H9 (cell line): Measurements from ENCODE around the gene C3orf20. TPM values are rescaled to one million over a fixed set of nuclear protein-coding genes. Genes with fewer than 3 reads are reported as not detected.

Experiments
- DNase-seq: peaks from one replicate; pipeline ENCODE4 v3.0.0-alpha.2; 2017
- H2AFZ ChIP-seq: one replicate; pipeline ENCODE4 v1.6.1; 2013; ENCODE audit warnings: mild to moderate bottlenecking, low read length, control low read depth, moderate library complexity
- H2AK5ac ChIP-seq: 2 replicates; pipeline ENCODE4 v1.6.1; 2013; ENCODE audit warnings: low read length, control low read depth, mixed read lengths; ENCODE audit not compliant: insufficient read length
- H2BK120ac ChIP-seq: one replicate; pipeline ENCODE4 v1.6.1; 2013; ENCODE audit warnings: low read depth, mild to moderate bottlenecking, low read length, control low read depth, inconsistent platforms; ENCODE audit not compliant: poor library complexity, severe bottlenecking
- H2BK12ac ChIP-seq: 2 replicates; pipeline ENCODE4 v1.6.1; 2013; ENCODE audit warnings: low read length, control low read depth, mixed read lengths, low read depth; ENCODE audit not compliant: insufficient read length
- H2BK15ac ChIP-seq: 2 replicates; pipeline ENCODE4 v1.6.1; 2013; ENCODE audit warnings: low read depth, low read length, control low read depth
- H2BK20ac ChIP-seq: one replicate; pipeline ENCODE4 v1.6.1; 2013; ENCODE audit warnings: low read depth, mild to moderate bottlenecking, low read length, control low read depth, inconsistent platforms; ENCODE audit not compliant: poor library complexity, severe bottlenecking
- H2BK5ac ChIP-seq: 2 replicates; pipeline ENCODE4 v1.6.1; 2013; ENCODE audit warnings: low read length, control low read depth, mixed read lengths; ENCODE audit not compliant: insufficient read length
- H3K14ac ChIP-seq: 2 replicates; pipeline ENCODE4 v1.6.1; 2013; ENCODE audit warnings: low read length, control low read depth; ENCODE audit not compliant: insufficient read depth
- H3K18ac ChIP-seq: 2 replicates; pipeline ENCODE4 v1.6.1; 2013; ENCODE audit warnings: low read depth, mild to moderate bottlenecking, mixed read lengths, low read length, control low read depth; ENCODE audit not compliant: insufficient read length
- H3K23ac ChIP-seq: 2 replicates; pipeline ENCODE4 v1.6.1; 2013; ENCODE audit warnings: low read length, control low read depth, mixed read lengths, low read depth; ENCODE audit not compliant: insufficient read length
- H3K23me2 ChIP-seq: 2 replicates; pipeline ENCODE4 v1.6.1; 2013; ENCODE audit warnings: low read depth, mild to moderate bottlenecking, mixed read lengths, low read length, control low read depth; ENCODE audit not compliant: insufficient read length, poor library complexity, severe bottlenecking
- H3K27ac ChIP-seq: 2 replicates; pipeline ENCODE4 v1.5.1; 2013; ENCODE audit warnings: low read length, control low read depth, mixed read lengths, low read depth; ENCODE audit not compliant: insufficient read length
- H3K27me3 ChIP-seq: 2 replicates; pipeline ENCODE4 v1.6.1; 2013; ENCODE audit warnings: low read length, control low read depth, inconsistent platforms; ENCODE audit not compliant: insufficient read depth
- H3K4ac ChIP-seq: 2 replicates; pipeline ENCODE4 v1.6.1; 2013; ENCODE audit warnings: low read depth, mild to moderate bottlenecking, control low read depth, inconsistent platforms, low read length, moderate library complexity
- H3K4me1 ChIP-seq: 2 replicates; pipeline ENCODE4 v1.6.1; 2013; ENCODE audit warnings: low read length, control low read depth, inconsistent platforms; ENCODE audit not compliant: insufficient read depth
- H3K4me2 ChIP-seq: 2 replicates; pipeline ENCODE4 v1.6.1; 2013; ENCODE audit warnings: low read length, control low read depth, mixed read lengths; ENCODE audit not compliant: insufficient read length, insufficient read depth
- H3K56ac ChIP-seq: 2 replicates; pipeline ENCODE4 v1.6.1; 2013; ENCODE audit warnings: low read depth, mild to moderate bottlenecking, mixed read lengths, low read length, control low read depth; ENCODE audit not compliant: insufficient read length
- H3K79me1 ChIP-seq: 2 replicates; pipeline ENCODE4 v1.6.1; 2013; ENCODE audit warnings: low read depth, mild to moderate bottlenecking, moderate library complexity, low read length, control low read depth, inconsistent platforms; ENCODE audit not compliant: insufficient read depth, poor library complexity, severe bottlenecking
- H3K79me2 ChIP-seq: 2 replicates; pipeline ENCODE4 v1.6.1; 2013; ENCODE audit warnings: low read length, control low read depth, inconsistent platforms; ENCODE audit not compliant: insufficient read depth
- H3K9ac ChIP-seq: 2 replicates; pipeline ENCODE4 v1.6.1; 2013; ENCODE audit warnings: low read length, control low read depth, mixed read lengths; ENCODE audit not compliant: insufficient read length; ENCODE audit errors: extremely low read depth
- H3K9me3 ChIP-seq: one replicate; pipeline ENCODE4 v1.6.1; 2013; ENCODE audit warnings: low read depth, low read length, inconsistent platforms; ENCODE audit not compliant: control insufficient read depth
- H3T11ph ChIP-seq: one replicate; pipeline ENCODE4 v1.6.1; 2013; ENCODE audit warnings: mild to moderate bottlenecking, low read length, control low read depth, inconsistent platforms
- H4K20me1 ChIP-seq: one replicate; pipeline ENCODE4 v1.6.1; 2013; ENCODE audit not compliant: control insufficient read depth, insufficient read length, insufficient read depth
- H4K5ac ChIP-seq: 2 replicates; pipeline ENCODE4 v1.6.1; 2013; ENCODE audit warnings: low read depth, mild to moderate bottlenecking, mixed read lengths, low read length, control low read depth; ENCODE audit not compliant: insufficient read length
- H4K8ac ChIP-seq: replicated peaks from 2 replicates; pipeline ENCODE4 v1.6.1; 2013; ENCODE audit warnings: low read length, control low read depth, mixed read lengths, low read depth; ENCODE audit not compliant: insufficient read length
- H4K91ac ChIP-seq: 2 replicates; pipeline ENCODE4 v1.6.1; 2013; ENCODE audit warnings: low read depth, mild to moderate bottlenecking, moderate library complexity, mixed read lengths, low read length, control low read depth; ENCODE audit not compliant: insufficient read length
- H3K27ac Mint-ChIP-seq, 3 experiments: 2 replicates in 2 of 3; 3 replicates in 1 of 3; pipeline ENCODE4 v1.8.0; 2020 to 2021; ENCODE audit warnings: mixed read lengths in 3 of 3, mild to moderate bottlenecking in 1 of 3, moderate library complexity in 1 of 3
- H3K27me3 Mint-ChIP-seq: 2 replicates; pipeline ENCODE4 v1.8.0; 2021; ENCODE audit warnings: low read depth, mild to moderate bottlenecking, moderate library complexity, mixed read lengths
- H3K36me3 Mint-ChIP-seq, 3 experiments: 2 replicates in 2 of 3; 3 replicates in 1 of 3; pipeline ENCODE4 v1.8.0; 2020 to 2021; ENCODE audit warnings: low read depth in 3 of 3, mixed read lengths in 3 of 3; ENCODE audit not compliant: insufficient read depth in 1 of 3
- H3K4me1 Mint-ChIP-seq, 2 experiments: 2 replicates each; pipeline ENCODE4 v1.8.0; 2020; ENCODE audit warnings: mixed read lengths in 2 of 2
- H3K4me3 Mint-ChIP-seq, 2 experiments: 2 replicates in 1 of 2; 3 replicates in 1 of 2; pipeline ENCODE4 v1.8.0; 2020 to 2021; ENCODE audit warnings: mild to moderate bottlenecking in 2 of 2, mixed read lengths in 2 of 2, moderate library complexity in 1 of 2
- H3K9me3 Mint-ChIP-seq, 2 experiments: 2 replicates in 1 of 2; 3 replicates in 1 of 2; pipeline ENCODE4 v1.8.0; 2020; ENCODE audit warnings: mild to moderate bottlenecking in 2 of 2, mixed read lengths in 2 of 2, moderate library complexity in 1 of 2
- WGBS: extraction: QIAGEN DNeasy Blood & Tissue Kit; methylation state at CpG from one replicate; pipeline ENCODE4 v1.1.7; 2013; ENCODE audit warnings: missing lambda C conversion rate, low lambda C conversion rate, mixed read lengths; ENCODE audit not compliant: insufficient read length; ENCODE audit errors: extremely low coverage; 5-methylcytosine and 5-hydroxymethylcytosine counted together
- total RNA-seq: library from RNA; stranded (reverse); gene quantifications from 2 replicates; pipeline ENCODE4 v1.2.1, GENCODE V29; 2021
- TF ChIP-seq, protein P1 (sequence below): fragments of 200-600 bp; sonication (generic); conservative IDR thresholded peaks from 3 replicates; pipeline ENCODE4 v1.8.0; 2021; ENCODE audit warnings: antibody characterized with exemption, mild to moderate bottlenecking

Gene C3orf20
- total RNA-seq, 1 experiment from 2014 or later = not detected

GRCh38 chr3:14699643-14700042 is 24.7 kb downstream of the C3orf20 start:
- H4K8ac ChIP-seq = no peak overlapping the region
- no peak overlapping the region for H3K27ac Mint-ChIP-seq
- H3K36me3 Mint-ChIP-seq = no peaks in the 10 kb centered on the region
- no peak overlapping the region for H3K9ac ChIP-seq
- no peak overlapping the region for H3K14ac ChIP-seq
- no peak overlapping the region for H3K23ac ChIP-seq
- no CpG with 5 or more reads among the region's 1 CpG for WGBS
- no peak overlapping the region for H3K4ac ChIP-seq
- no peak overlapping the region for H3T11ph ChIP-seq
- H3K4me3 Mint-ChIP-seq = no peak overlapping the region
- H3K9me3 Mint-ChIP-seq = no peaks in the 10 kb centered on the region
- no peak overlapping the region for H2BK15ac ChIP-seq
- no peaks in the 10 kb centered on the region for H4K20me1 ChIP-seq
- no peak overlapping the region for H3K18ac ChIP-seq
- H4K91ac ChIP-seq = no peak overlapping the region
- no peaks in the 10 kb centered on the region for H3K23me2 ChIP-seq
- H2AK5ac ChIP-seq = no peak overlapping the region
- H2BK120ac ChIP-seq = no peak overlapping the region
- no peak overlapping the region for H2AFZ ChIP-seq
- no peak overlapping the region for H3K56ac ChIP-seq
- H3K9me3 ChIP-seq = no peaks in the 10 kb centered on the region
- TF ChIP-seq, protein P1, sequence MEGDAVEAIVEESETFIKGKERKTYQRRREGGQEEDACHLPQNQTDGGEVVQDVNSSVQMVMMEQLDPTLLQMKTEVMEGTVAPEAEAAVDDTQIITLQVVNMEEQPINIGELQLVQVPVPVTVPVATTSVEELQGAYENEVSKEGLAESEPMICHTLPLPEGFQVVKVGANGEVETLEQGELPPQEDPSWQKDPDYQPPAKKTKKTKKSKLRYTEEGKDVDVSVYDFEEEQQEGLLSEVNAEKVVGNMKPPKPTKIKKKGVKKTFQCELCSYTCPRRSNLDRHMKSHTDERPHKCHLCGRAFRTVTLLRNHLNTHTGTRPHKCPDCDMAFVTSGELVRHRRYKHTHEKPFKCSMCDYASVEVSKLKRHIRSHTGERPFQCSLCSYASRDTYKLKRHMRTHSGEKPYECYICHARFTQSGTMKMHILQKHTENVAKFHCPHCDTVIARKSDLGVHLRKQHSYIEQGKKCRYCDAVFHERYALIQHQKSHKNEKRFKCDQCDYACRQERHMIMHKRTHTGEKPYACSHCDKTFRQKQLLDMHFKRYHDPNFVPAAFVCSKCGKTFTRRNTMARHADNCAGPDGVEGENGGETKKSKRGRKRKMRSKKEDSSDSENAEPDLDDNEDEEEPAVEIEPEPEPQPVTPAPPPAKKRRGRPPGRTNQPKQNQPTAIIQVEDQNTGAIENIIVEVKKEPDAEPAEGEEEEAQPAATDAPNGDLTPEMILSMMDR = no peak
- H3K27me3 Mint-ChIP-seq = peaks cover 13% of the 10 kb centered on the region
- H3K4me2 ChIP-seq = no peak overlapping the region
- no peak overlapping the region for H3K27ac ChIP-seq
- H2BK12ac ChIP-seq = no peak overlapping the region
- H4K5ac ChIP-seq = no peak overlapping the region
- no peaks in the 10 kb centered on the region for H3K79me2 ChIP-seq
- no peak overlapping the region for H2BK5ac ChIP-seq
- no peaks in the 10 kb centered on the region for H3K79me1 ChIP-seq
- H3K4me1 Mint-ChIP-seq = no peaks in the 10 kb centered on the region
- DNase-seq = no peak
- H3K27me3 ChIP-seq = no peaks in the 10 kb centered on the region
- H2BK20ac ChIP-seq = no peak overlapping the region
- no peaks in the 10 kb centered on the region for H3K4me1 ChIP-seq
